Stomach (tissue), 4 donors: ENCODE measurements around the gene BRD2.

Experiments used
- POLR2A ChIP-seq, 4 donors: fragments of 450-650 bp; IDR thresholded peaks; one replicate each; pipeline ENCODE4 v1.6.1; 2016; ENCODE audit warnings: antibody characterized with exemption in 4 of 4, control low read depth in 2 of 4, mild to moderate bottlenecking in 1 of 4, moderate library complexity in 1 of 4
- POLR2AphosphoS5 ChIP-seq, 3 donors: sonication (generic); formaldehyde crosslinking; IDR thresholded peaks; one replicate each; pipeline ENCODE4 v1.6.1; 2016; ENCODE audit warnings: antibody characterized with exemption in 3 of 3
- TF ChIP-seq, protein P1 (sequence below), 7 experiments: fragments of 450-650 bp in 4 of 7; fragments of 200-600 bp in 3 of 7; sonication (generic) in 3 of 7; IDR thresholded peaks; one replicate each; pipeline ENCODE4 v1.5.1; 2016 to 2019; ENCODE audit warnings: antibody characterized with exemption in 7 of 7, control low read depth in 2 of 7, mild to moderate bottlenecking in 1 of 7

DNA sequence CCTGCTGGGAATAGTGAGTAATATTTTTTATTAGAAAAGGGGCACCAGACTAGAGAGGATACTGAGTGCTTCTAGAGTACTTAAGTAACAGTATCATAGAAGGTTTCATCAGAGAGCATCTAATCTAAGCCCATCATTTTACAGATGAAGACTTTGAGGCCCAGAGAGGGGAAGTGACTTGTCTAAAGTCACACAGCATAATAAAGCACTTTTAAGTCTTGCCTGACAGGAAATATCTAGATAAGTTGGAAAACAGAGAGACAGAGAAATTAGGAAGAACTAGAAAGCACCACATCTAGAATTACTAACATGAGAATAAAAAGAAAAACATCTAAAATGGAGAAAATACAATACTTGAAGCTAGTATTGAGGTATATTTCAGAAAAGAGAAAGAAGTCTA lies 21.5 kb upstream of the BRD2 start:
- TF ChIP-seq, protein P1, sequence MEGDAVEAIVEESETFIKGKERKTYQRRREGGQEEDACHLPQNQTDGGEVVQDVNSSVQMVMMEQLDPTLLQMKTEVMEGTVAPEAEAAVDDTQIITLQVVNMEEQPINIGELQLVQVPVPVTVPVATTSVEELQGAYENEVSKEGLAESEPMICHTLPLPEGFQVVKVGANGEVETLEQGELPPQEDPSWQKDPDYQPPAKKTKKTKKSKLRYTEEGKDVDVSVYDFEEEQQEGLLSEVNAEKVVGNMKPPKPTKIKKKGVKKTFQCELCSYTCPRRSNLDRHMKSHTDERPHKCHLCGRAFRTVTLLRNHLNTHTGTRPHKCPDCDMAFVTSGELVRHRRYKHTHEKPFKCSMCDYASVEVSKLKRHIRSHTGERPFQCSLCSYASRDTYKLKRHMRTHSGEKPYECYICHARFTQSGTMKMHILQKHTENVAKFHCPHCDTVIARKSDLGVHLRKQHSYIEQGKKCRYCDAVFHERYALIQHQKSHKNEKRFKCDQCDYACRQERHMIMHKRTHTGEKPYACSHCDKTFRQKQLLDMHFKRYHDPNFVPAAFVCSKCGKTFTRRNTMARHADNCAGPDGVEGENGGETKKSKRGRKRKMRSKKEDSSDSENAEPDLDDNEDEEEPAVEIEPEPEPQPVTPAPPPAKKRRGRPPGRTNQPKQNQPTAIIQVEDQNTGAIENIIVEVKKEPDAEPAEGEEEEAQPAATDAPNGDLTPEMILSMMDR (IDR thresholded peaks at IDR 0.05) = no peak
- no peak for TF ChIP-seq POLR2A (IDR thresholded peaks at IDR 0.05)
- no peak for TF ChIP-seq POLR2AphosphoS5 (IDR thresholded peaks at IDR 0.05)
